HCT116 (cell line): ENCODE results near the gene FBN1. TPM values are rescaled to one million over a fixed set of nuclear protein-coding genes. Genes with fewer than 3 reads are reported as not detected.

Experiments
- ATAC-seq: fragments of 200-7000 bp; cut with Tn5 transposase; 2 replicates; pipeline ENCODE4 v1.9.1; 2020; ENCODE audit warnings: mild to moderate bottlenecking, moderate library complexity
- BruUV-seq: library from RNA; stranded (reverse); fragments of 400-500 nt; replicated peaks from 2 replicates; lab custom pipeline; 2021; lab: Mats Ljungman, UMichigan
- CTCF ChIA-PET: fragments of 300-600 bp; sonication (Branson Sonifier 250); formaldehyde crosslinking; loops from one replicate; lab custom pipeline; 2021; ENCODE audit warnings: antibody characterized with exemption; lab: Charles Lee
- POLR2A ChIA-PET: fragments of 300-600, 350-600 bp; sonication (Branson Sonifier 250); formaldehyde crosslinking; loops from one replicate; lab custom pipeline; 2021; ENCODE audit warnings: antibody characterized with exemption; lab: Charles Lee
- RAD21 ChIA-PET, 2 experiments: fragments of 300-600 bp; sonication (Branson Sonifier 250); formaldehyde crosslinking; loops; one replicate each; lab custom pipeline; 2023; ENCODE audit warnings: low total read pairs in 2 of 2; ENCODE audit not compliant: uncharacterized antibody in 2 of 2, unreplicated experiment in 2 of 2, low non-redundant PET in 1 of 2; lab: Charles Lee
- DNase-seq: peaks from one replicate; pipeline ENCODE4 v3.0.0-alpha.2; 2010; ENCODE audit warnings: low read depth, low spot score
- H2AFZ ChIP-seq: fragments of 200-600 bp; shearing (Covaris generic), sonication (generic); 2 replicates; pipeline ENCODE4 v1.6.1; 2017; ENCODE audit warnings: low read depth, mixed run types, mixed read lengths, antibody characterized with exemption, low read length; ENCODE audit not compliant: poor library complexity, severe bottlenecking
- H3K27ac ChIP-seq: 2 replicates; pipeline ENCODE4 v1.5.1; 2012; ENCODE audit warnings: low read depth, low read length
- H3K27me3 ChIP-seq: fragments of 200-600 bp; sonication (generic); 2 replicates; pipeline ENCODE4 v1.6.1; 2016; ENCODE audit warnings: mixed run types, low read length, mixed read lengths; ENCODE audit not compliant: insufficient read depth
- H3K36me3 ChIP-seq, 2 experiments: fragments of 200-500 bp in 1 of 2; fragments of 200-600 bp in 1 of 2; sonication (Bioruptor generic) in 1 of 2; sonication (generic) in 1 of 2; 2 replicates each; pipeline versions ENCODE4 v1.5.1 to v1.6.1; 2014 to 2016; ENCODE audit warnings: low read length in 2 of 2, inconsistent platforms in 1 of 2, mixed read lengths in 1 of 2, mixed run types in 1 of 2; ENCODE audit not compliant: insufficient read depth in 2 of 2, control insufficient read depth in 1 of 2
- H3K4me1 ChIP-seq, 2 experiments: fragments of 200-600 bp in 1 of 2; sonication (generic) in 1 of 2; 2 replicates each; pipeline versions ENCODE4 v1.5.1 to v1.6.1; 2012 to 2017; ENCODE audit warnings: low read length in 2 of 2, inconsistent platforms in 1 of 2, mild to moderate bottlenecking in 1 of 2, mixed read lengths in 1 of 2, mixed run types in 1 of 2, moderate library complexity in 1 of 2; ENCODE audit not compliant: insufficient read depth in 2 of 2, control insufficient read depth in 1 of 2
- H3K4me2 ChIP-seq: fragments of 200-600 bp; sonication (generic); 2 replicates; pipeline ENCODE4 v1.6.1; 2017; ENCODE audit warnings: mixed run types, low read length, mixed read lengths
- H3K4me3 ChIP-seq, 2 experiments: fragments of 200-600 bp in 1 of 2; sonication (generic) in 1 of 2; replicated peaks in 1 of 2; 2 replicates each; pipeline ENCODE4 v1.5.1; 2011 to 2016; ENCODE audit warnings: low read length in 2 of 2, control low read depth in 1 of 2, low read depth in 1 of 2, mild to moderate bottlenecking in 1 of 2, mixed read lengths in 1 of 2, mixed run types in 1 of 2
- H3K79me2 ChIP-seq: fragments of 200-600 bp; sonication (generic); 2 replicates; pipeline ENCODE4 v1.6.1; 2017; ENCODE audit warnings: mild to moderate bottlenecking, mixed run types, low read length, moderate library complexity, mixed read lengths; ENCODE audit not compliant: insufficient read depth
- H3K9ac ChIP-seq: fragments of 200-600 bp; sonication (generic); 2 replicates; pipeline ENCODE4 v1.6.1; 2016; ENCODE audit warnings: low read length, mixed read lengths
- H3K9me2 ChIP-seq: fragments of 200-600 bp; sonication (generic), shearing (Covaris generic); 2 replicates; pipeline ENCODE4 v1.6.1; 2017; ENCODE audit warnings: mixed run types, mild to moderate bottlenecking, moderate library complexity; ENCODE audit not compliant: insufficient read depth
- H3K9me3 ChIP-seq, 2 experiments: fragments of 200-500 bp in 1 of 2; fragments of 200-600 bp in 1 of 2; sonication (Bioruptor generic) in 1 of 2; sonication (generic) in 1 of 2; 2 replicates each; pipeline ENCODE4 v1.6.1; 2014 to 2017; ENCODE audit warnings: low read length in 2 of 2, mixed read lengths in 2 of 2, inconsistent platforms in 1 of 2, low read depth in 1 of 2, mild to moderate bottlenecking in 1 of 2, mixed run types in 1 of 2, moderate library complexity in 1 of 2; ENCODE audit not compliant: control insufficient read depth in 1 of 2, insufficient read depth in 1 of 2
- H4K20me1 ChIP-seq: fragments of 200-600 bp; sonication (generic), shearing (Covaris generic); 2 replicates; pipeline ENCODE4 v1.6.1; 2017; ENCODE audit warnings: mixed run types, mild to moderate bottlenecking, moderate library complexity; ENCODE audit not compliant: insufficient read depth
- ATF3 ChIP-seq: IDR thresholded peaks from 2 replicates; pipeline ENCODE4 v1.6.1; 2012
- CEBPB ChIP-seq: IDR thresholded peaks from 2 replicates; pipeline ENCODE4 v1.6.1; 2012; ENCODE audit warnings: low read depth
- CTCF ChIP-seq, 3 experiments: fragments of 200-600 bp in 1 of 3; sonication (generic) in 1 of 3; IDR thresholded peaks in 2 of 3; conservative IDR thresholded peaks in 1 of 3; 2 replicates each; pipeline ENCODE4 v1.5.1; 2012 to 2017; ENCODE audit warnings: low read depth in 2 of 3, low read length in 2 of 3, antibody characterized with exemption in 1 of 3, borderline replicate concordance in 1 of 3, control low read depth in 1 of 3, mild to moderate bottlenecking in 1 of 3, mixed read lengths in 1 of 3, mixed run types in 1 of 3, moderate library complexity in 1 of 3; ENCODE audit not compliant: insufficient read depth in 1 of 3
- EGR1 ChIP-seq: IDR thresholded peaks from 2 replicates; pipeline ENCODE4 v1.6.1; 2012; ENCODE audit warnings: low read depth
- ELF1 ChIP-seq: IDR thresholded peaks from 2 replicates; pipeline ENCODE4 v1.6.1; 2012; ENCODE audit warnings: low read depth, borderline replicate concordance
- EZH2phosphoT487 ChIP-seq: fragments of 200-600 bp; IDR thresholded peaks from 2 replicates; pipeline ENCODE4 v1.6.1; 2018; ENCODE audit warnings: antibody characterized with exemption, borderline replicate concordance
- FOSL1 ChIP-seq: IDR thresholded peaks from 2 replicates; pipeline ENCODE4 v1.6.1; 2012; ENCODE audit warnings: low read depth
- RAD21 ChIP-seq: IDR thresholded peaks from 2 replicates; pipeline ENCODE4 v1.6.1; 2012; ENCODE audit warnings: low read depth, mild to moderate bottlenecking
- SIN3A ChIP-seq: IDR thresholded peaks from 2 replicates; pipeline ENCODE4 v1.6.1; 2012; ENCODE audit warnings: low read depth
- SP1 ChIP-seq: IDR thresholded peaks from 2 replicates; pipeline ENCODE4 v1.6.1; 2012; ENCODE audit warnings: low read depth
- SRF ChIP-seq: IDR thresholded peaks from 2 replicates; pipeline ENCODE4 v1.6.1; 2012; ENCODE audit warnings: low read depth
- TCF7L2 ChIP-seq: IDR thresholded peaks from 2 replicates; pipeline ENCODE4 v1.7.0; 2011; ENCODE audit warnings: borderline replicate concordance, inconsistent platforms; ENCODE audit not compliant: insufficient read depth, insufficient read length; ENCODE audit errors: extremely low read depth
- YY1 ChIP-seq: IDR thresholded peaks from 2 replicates; pipeline ENCODE4 v1.6.1; 2011; ENCODE audit warnings: low read length, low read depth, moderate library complexity, mild to moderate bottlenecking; ENCODE audit not compliant: insufficient replicate concordance; ENCODE audit errors: extremely low read depth
- ZBTB33 ChIP-seq: IDR thresholded peaks from 2 replicates; pipeline ENCODE4 v1.6.1; 2011; ENCODE audit warnings: mild to moderate bottlenecking, low read length, moderate library complexity; ENCODE audit not compliant: insufficient replicate concordance; ENCODE audit errors: extremely low read depth
- ZFX ChIP-seq: fragments of 450-650 bp; IDR thresholded peaks from 2 replicates; pipeline ENCODE4 v1.6.1; 2017
- intact Hi-C: fragments of 100-400 bp; cut with micrococcal nuclease; formaldehyde crosslinking; loops from 2 replicates; pipeline ENCODE4 v1.10.0; 2022
- total RNA-seq: library from RNA; stranded (reverse); gene quantifications from one replicate; pipeline ENCODE4 v1.2.1, GENCODE V29; 2021; ENCODE audit not compliant: unreplicated experiment

The FBN1 gene
- total RNA-seq, 1 experiment from 2014 or later: 1.7 TPM

GRCh38 chr15:48556159-48556897 is 89.2 kb downstream of the FBN1 start:
- H3K27me3 ChIP-seq: no peaks in the 10 kb centered on the region
- H3K4me3 ChIP-seq: no peak overlapping the region
- DNase-seq: no peak
- intact Hi-C loops: no loop called here
- H3K4me1 ChIP-seq: no peaks in the 10 kb centered on the region
- H3K9me3 ChIP-seq: no peaks in the 10 kb centered on the region
- no peak overlapping the region for H2AFZ ChIP-seq
- no peaks in the 10 kb centered on the region for H3K36me3 ChIP-seq
- no peak overlapping the region for H3K4me2 ChIP-seq
- no peaks in the 10 kb centered on the region for H3K79me2 ChIP-seq
- no TSS peak for BruUV-seq
- CTCF ChIA-PET: no interaction called here
- RAD21 ChIA-PET: no interaction called here
- H3K9ac ChIP-seq: no peak overlapping the region
- TF ChIP-seq EGR1 (no peak), YY1 (no peak), TCF7L2 (no peak), SRF (no peak), ATF3 (no peak), ELF1 (no peak), SP1 (no peak), EZH2phosphoT487 (no peak), RAD21 (no peak), ZFX (no peak), ZBTB33 (no peak), CTCF (IDR thresholded peaks at IDR 0.05 in 2 of 3, conservative IDR thresholded peaks at IDR 0.05 in 1 of 3; ENCODE audit: borderline replicate concordance in 1 of 3, insufficient read depth in 1 of 3, low read depth in 2 of 3, low read length in 2 of 3) (no peak), CEBPB (no peak), FOSL1 (no peak), SIN3A (no peak)
- no peaks in the 10 kb centered on the region for H3K9me2 ChIP-seq
- no peak for ATAC-seq
- POLR2A ChIA-PET: no interaction called here
- no peak overlapping the region for H3K27ac ChIP-seq
- no peaks in the 10 kb centered on the region for H4K20me1 ChIP-seq
